AG09309 (cell line): Measurements from ENCODE around the gene RAP1GAP.

Experiments
- DNase-seq: peaks from one replicate; pipeline ENCODE4 v3.0.0-alpha.2; 2010; ENCODE audit warnings: low read depth
- H3K4me3 ChIP-seq: 2 replicates; pipeline ENCODE4 v1.5.1; 2011; ENCODE audit warnings: mild to moderate bottlenecking, low read depth, low read length, moderate library complexity; ENCODE audit not compliant: control insufficient read depth
- CTCF ChIP-seq: IDR thresholded peaks from 2 replicates; pipeline ENCODE4 v1.5.1; 2011; ENCODE audit warnings: mild to moderate bottlenecking, low read depth, low read length, inconsistent platforms; ENCODE audit not compliant: insufficient read depth, control insufficient read depth; ENCODE audit errors: missing control alignments

The RAP1GAP gene

GRCh38 chr1:21594501-21594900 is 74.7 kb downstream of the RAP1GAP start:
- H3K4me3 ChIP-seq: no peak overlapping the region
- DNase-seq: no peak
- no peak for TF ChIP-seq CTCF

- DNase-seq: no peak
- no peak for TF ChIP-seq CTCF
- H3K4me3 ChIP-seq: no peak overlapping the region
Observed at GRCh38 chr1:21593231-21593630, 75.9 kb downstream of the RAP1GAP start.

GRCh38 chr1:21592086-21592865 is 76.9 kb downstream of the RAP1GAP start:
- DNase-seq: no peak
- TF ChIP-seq CTCF: no peak

GRCh38 chr1:21590934-21591333 is 78.2 kb downstream of the RAP1GAP start:
- H3K4me3 ChIP-seq: no peak overlapping the region
- no peak for TF ChIP-seq CTCF
- DNase-seq: no peak

More at GRCh38 chr1:21592086-21592865, 76.9 kb downstream of the RAP1GAP start:
- no peak overlapping the region for H3K4me3 ChIP-seq

GRCh38 chr1:21590126-21590880 is 78.9 kb downstream of the RAP1GAP start:
- TF ChIP-seq CTCF: no peak
- H3K4me3 ChIP-seq: no peak overlapping the region
- DNase-seq: no peak

- DNase-seq: no peak
- no peak overlapping the region for H3K4me3 ChIP-seq
- no peak for TF ChIP-seq CTCF
Observed at GRCh38 chr1:21589618-21590017, 79.5 kb downstream of the RAP1GAP start.
